Raji (cell line): ENCODE data around the gene GLIS2.

ENCODE experiments used
- POLR2A ChIP-seq: IDR thresholded peaks from 2 replicates; pipeline ENCODE4 v1.6.1; 2011; ENCODE audit warnings: low read depth, low read length, control low read depth; ENCODE audit not compliant: insufficient read depth

GLIS2 gene

DNA sequence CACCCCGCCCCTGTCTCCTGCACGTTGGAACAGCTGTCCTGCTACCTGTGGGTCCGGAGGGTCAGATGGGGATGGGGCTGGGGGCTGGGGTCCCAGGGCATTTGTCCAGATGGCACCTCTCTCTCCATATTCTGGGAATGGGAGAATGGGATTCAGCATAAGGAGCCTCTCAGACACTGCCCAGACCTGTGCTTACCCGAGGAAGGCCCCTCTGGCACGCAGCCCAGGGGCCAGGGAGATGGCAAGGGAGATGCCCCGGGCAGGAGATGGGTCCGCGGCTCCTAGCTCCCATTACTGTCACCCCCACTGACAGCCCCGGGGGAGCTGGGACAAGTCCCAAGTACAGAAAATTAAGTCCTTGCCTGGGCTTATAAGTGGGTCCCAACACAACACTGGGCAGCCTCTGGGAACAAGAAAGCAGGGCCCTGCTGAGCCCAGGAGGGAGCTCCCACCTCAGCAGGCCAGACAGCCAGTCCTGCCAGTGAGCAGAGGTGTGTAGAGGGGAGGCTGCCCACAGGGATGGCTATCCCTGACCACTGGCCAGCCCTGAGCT, 57.6 kb downstream of the GLIS2 start:
- TF ChIP-seq POLR2A = no peak

DNA sequence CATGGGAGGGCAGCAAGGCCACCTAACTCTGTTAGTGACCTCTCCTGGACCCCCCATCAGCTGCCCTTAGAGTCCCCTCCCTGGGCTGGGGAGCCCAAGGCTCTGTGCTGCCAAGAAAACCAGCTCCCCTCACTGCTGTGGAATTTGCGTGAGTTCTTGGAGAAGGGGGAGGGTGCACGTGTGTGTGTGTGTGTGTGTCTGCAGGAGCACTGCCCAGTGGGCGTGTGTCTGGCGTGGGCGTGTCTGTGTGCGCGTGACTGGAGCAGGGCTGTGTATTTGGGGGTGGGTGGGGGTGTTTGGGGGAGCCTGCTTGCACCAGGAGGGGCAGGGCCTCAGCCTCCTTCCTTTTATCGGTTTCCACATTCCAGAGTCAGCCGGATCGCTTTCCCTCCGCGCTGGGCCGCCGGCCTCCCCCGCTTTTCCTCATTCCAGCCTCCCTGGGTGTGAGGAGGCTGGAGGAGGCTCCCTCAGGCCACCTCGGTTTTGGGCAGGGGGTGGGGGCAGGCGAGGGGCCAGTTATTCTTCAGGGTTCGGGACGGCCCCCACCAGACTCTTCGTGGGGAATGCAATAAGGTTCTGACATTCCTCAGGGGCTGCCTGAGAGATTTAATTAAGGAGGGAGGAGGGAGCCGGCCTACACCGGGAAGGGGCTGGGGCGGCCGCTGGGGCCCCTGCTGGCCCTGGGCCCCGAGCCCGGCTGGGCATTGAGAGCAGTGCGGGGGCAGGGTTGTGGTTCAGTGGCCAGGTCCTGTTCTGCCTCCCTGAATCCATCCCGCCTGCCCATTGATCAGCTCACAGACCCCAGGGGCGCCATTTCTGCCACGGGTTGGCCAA, 58.3 kb downstream of the GLIS2 start:
- no peak for TF ChIP-seq POLR2A

GRCh38 chr16:4375717-4376116, 59.9 kb downstream of the GLIS2 start:
- no peak for TF ChIP-seq POLR2A

DNA sequence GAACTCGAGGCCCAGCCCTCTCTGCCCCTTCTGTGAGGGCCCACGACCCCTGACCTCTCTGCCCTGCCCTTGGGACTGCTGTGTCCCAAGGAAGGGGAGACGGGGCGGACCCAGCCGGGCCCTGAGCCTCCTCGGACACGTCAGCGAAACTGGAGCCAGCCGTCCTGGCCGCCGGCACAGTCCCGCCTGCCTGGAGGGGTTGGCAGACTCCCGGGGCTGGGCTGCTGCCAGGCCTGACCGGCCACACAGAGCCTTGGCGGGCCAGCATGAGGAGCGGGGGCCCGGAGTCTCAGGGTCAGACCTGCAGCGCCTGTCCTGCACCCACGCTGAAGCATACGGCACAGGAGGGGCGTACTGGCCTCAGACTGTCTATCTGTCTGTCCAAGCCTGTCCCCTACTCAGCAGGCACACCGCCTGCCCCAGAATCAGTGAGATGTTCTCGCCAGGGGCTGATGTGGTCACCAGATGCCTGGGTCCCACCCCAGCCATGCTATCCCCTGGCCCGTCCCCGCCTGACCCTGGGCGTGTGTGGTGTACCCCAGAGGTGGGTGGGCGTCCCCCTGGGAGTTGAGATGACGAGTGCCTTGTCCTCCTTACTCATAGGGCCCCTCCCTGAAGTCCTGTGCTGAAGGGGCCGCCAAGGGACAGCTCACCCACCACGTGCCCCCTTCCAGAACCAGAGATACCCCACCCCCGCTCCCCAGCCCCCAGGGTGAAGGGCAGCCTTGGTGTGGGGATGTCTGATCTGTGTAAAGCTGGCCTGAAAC, 60.4 kb downstream of the GLIS2 start:
- no peak for TF ChIP-seq POLR2A

DNA sequence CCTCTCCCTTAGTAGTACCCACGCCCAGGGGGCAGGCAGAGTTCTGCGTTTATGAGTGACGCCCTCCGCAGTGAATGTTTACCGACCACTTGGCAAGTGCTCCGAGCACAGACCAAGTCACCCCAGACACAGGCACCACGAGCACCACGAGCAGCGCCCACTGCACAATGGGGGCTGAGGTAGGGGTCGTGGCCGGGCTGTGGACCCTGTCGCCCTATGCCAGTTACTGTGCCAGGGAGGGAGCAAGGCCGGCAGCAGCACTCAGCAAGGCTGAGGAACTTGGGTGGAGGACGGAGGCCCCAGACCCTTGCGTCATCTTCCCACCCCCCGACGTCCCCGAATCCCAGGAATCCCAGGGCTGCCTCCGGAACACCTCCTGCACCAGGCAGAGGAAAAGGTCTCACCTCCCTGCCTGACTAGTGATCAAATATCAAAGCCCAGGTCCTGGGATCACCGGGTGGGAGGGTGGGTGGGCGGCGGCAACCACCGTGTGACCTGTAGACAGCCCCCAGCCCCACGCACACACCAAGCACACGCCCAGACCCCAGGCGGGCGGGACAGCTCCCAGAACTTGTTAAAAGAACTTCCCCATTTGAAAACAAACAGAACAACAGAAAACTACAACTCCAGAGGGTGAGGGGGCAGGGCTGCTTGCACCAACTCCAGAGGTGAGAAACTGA, 61.2 kb downstream of the GLIS2 start:
- TF ChIP-seq POLR2A = no peak

DNA sequence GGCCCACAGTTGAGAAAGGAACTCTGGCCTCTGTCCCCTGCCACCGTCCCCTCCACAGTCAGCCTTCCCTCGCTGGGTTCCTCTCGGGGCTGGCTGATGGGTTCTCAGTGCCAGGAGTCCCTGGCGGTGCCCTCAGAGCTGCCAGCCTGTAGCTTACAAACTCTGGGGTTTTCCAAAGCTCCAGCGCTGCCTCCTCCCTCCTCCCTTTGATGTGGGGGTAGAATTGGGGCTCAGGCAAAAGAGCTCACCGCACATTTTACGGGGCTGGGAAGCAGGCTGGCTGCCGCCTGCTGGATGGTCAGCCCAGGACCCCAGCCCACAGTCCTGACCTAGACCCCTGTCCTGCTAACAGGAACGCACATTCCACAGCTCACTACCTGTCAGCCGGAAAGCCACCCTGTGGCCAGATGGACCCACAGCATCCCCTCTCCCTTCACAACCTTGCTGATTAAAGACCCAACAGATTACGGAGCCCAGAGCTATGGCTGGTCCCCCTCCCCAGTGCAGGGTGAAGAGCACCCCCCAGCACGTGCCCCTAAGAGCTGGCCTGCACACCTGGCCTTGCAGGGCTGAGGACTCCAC, 61.8 kb downstream of the GLIS2 start:
- TF ChIP-seq POLR2A = no peak

- TF ChIP-seq POLR2A = no peak
Measured at GRCh38 chr16:4378161-4378666, 62.3 kb downstream of the GLIS2 start.

DNA sequence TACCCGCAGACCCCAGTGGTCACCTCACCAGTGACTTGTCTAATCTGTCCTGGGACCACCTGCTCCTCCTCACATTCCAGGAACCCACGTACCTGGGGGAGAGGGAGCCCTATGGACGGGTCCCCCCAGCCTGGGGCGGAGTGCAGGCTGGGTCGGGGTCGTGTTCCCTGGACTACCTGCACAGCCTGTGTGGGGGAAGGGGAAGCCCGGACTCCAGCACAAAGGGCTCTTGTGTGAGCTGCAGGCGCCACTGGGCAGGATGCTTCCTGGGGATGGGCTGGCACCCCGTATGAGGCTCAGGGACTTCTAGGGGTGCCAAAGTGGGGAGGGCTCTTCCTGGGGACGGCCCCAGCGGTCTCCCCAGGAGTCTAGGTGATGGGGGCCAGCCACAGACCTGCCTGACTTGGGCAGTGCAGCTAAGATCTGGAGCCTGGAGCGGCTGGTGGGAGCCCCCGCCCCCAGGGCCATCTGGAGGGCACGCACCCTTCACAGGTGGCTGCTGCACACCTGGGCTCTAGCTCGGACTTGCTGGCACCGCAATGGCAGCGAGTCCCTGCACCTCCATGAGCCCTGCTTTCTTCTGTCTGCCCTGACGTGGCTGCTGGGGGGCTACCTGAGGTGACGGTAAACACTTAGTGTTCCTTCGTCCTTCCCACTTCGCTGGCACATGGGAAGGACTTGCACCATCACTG, 63.3 kb downstream of the GLIS2 start:
- no peak for TF ChIP-seq POLR2A

- no peak for TF ChIP-seq POLR2A
Measured at GRCh38 chr16:4380119-4381063, 64.5 kb downstream of the GLIS2 start.

DNA sequence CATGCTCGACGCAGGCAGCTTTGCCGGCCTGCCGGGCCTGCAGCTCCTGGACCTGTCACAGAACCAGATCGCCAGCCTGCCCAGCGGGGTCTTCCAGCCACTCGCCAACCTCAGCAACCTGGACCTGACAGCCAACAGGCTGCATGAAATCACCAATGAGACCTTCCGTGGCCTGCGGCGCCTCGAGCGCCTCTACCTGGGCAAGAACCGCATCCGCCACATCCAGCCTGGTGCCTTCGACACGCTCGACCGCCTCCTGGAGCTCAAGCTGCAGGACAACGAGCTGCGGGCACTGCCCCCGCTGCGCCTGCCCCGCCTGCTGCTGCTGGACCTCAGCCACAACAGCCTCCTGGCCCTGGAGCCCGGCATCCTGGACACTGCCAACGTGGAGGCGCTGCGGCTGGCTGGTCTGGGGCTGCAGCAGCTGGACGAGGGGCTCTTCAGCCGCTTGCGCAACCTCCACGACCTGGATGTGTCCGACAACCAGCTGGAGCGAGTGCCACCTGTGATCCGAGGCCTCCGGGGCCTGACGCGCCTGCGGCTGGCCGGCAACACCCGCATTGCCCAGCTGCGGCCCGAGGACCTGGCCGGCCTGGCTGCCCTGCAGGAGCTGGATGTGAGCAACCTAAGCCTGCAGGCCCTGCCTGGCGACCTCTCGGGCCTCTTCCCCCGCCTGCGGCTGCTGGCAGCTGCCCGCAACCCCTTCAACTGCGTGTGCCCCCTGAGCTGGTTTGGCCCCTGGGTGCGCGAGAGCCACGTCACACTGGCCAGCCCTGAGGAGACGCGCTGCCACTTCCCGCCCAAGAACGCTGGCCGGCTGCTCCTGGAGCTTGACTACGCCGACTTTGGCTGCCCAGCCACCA, 65.4 kb downstream of the GLIS2 start:
- TF ChIP-seq POLR2A = no peak

DNA sequence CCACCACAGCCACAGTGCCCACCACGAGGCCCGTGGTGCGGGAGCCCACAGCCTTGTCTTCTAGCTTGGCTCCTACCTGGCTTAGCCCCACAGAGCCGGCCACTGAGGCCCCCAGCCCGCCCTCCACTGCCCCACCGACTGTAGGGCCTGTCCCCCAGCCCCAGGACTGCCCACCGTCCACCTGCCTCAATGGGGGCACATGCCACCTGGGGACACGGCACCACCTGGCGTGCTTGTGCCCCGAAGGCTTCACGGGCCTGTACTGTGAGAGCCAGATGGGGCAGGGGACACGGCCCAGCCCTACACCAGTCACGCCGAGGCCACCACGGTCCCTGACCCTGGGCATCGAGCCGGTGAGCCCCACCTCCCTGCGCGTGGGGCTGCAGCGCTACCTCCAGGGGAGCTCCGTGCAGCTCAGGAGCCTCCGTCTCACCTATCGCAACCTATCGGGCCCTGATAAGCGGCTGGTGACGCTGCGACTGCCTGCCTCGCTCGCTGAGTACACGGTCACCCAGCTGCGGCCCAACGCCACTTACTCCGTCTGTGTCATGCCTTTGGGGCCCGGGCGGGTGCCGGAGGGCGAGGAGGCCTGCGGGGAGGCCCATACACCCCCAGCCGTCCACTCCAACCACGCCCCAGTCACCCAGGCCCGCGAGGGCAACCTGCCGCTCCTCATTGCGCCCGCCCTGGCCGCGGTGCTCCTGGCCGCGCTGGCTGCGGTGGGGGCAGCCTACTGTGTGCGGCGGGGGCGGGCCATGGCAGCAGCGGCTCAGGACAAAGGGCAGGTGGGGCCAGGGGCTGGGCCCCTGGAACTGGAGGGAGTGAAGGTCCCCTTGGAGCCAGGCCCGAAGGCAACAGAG, 66.3 kb downstream of the GLIS2 start:
- TF ChIP-seq POLR2A = no peak
